ENCODE data around the gene LEMD1.

DNA sequence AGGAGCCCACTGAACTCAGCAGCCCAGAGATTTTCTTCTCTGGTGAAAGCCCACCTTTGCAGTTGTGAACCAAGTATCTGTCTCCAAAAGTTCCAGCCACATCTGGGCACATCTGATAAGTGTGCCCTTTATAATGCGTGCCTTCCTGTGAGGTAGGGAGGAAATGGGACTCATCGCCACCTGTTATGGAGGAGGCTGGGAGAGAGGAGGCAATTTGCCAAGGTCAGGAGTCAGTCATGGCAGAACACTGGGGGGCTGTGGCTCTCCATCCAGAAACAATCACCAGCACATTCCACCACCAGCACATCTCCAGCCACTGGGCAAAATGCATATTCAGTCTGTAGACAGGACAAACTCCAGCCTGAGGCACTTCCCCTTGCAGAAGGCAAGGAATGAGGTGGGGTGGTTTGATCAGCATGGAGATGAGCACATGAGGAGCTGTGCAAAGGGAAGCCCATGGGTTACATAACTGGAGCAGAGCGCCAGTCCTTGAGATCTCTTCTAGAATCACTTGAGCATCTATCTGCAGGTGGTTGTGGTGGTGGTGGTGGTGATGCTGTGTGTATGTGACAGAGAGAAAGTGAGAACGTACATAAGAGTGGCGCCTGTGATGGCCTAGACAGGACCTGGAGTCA is 15.0 kb upstream of the LEMD1 start:
- TF ChIP-seq, protein P1, sequence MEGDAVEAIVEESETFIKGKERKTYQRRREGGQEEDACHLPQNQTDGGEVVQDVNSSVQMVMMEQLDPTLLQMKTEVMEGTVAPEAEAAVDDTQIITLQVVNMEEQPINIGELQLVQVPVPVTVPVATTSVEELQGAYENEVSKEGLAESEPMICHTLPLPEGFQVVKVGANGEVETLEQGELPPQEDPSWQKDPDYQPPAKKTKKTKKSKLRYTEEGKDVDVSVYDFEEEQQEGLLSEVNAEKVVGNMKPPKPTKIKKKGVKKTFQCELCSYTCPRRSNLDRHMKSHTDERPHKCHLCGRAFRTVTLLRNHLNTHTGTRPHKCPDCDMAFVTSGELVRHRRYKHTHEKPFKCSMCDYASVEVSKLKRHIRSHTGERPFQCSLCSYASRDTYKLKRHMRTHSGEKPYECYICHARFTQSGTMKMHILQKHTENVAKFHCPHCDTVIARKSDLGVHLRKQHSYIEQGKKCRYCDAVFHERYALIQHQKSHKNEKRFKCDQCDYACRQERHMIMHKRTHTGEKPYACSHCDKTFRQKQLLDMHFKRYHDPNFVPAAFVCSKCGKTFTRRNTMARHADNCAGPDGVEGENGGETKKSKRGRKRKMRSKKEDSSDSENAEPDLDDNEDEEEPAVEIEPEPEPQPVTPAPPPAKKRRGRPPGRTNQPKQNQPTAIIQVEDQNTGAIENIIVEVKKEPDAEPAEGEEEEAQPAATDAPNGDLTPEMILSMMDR (IDR thresholded peaks at IDR 0.05; ENCODE audit: insufficient read depth, low read length) = no peak
- TF ChIP-seq POLR2AphosphoS5 (IDR thresholded peaks at IDR 0.05; ENCODE audit: low read depth) (no peak), GABPA (IDR thresholded peaks at IDR 0.05; ENCODE audit: low read depth) (no peak)

Measured in HL-60 (cell line).